ENCODE data around the gene CLIC6. TPM values are rescaled to one million over a fixed set of nuclear protein-coding genes. Genes with fewer than 3 reads are reported as not detected.
A peak's percentile ranks its signal among the peaks of the same experiment; 100 is the strongest.

CLIC6 gene
- polyA plus RNA-seq, 1 donor (not counting 4 experiments of a cell fraction or from before 2014, with no cell fraction given) = not detected

DNA sequence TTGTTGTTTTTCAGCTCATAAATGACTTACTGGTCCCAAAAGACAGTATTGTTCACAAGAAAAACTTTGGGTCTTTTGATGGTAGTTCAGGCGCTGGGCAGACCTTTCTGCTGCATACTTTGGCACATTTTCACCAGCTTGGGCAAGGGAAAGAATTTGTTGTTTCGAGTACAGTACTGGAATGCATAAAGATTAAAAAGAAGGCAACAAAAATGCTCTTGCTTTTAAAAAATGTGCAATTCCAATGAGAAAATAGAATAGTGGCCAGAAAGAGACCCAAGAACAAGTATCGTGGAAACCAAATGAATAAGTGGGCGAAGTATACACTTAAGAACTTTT, 56.0 kb downstream of the CLIC6 start:
- TF ChIP-seq EZH2 (IDR thresholded peaks at IDR 0.05; ENCODE audit: low read length) (no peak), CTCF (optimal IDR thresholded peaks at IDR 0.05 in 1 of 3, IDR thresholded peaks at IDR 0.05 in 1 of 3, conservative IDR thresholded peaks at IDR 0.05 in 1 of 3; ENCODE audit: extremely low read depth in 1 of 3, insufficient read depth in 2 of 3, low read length in 3 of 3) (no peak)

GRCh38 chr21:34726627-34727337, 58.0 kb downstream of the CLIC6 start:
- H3K9me1 ChIP-seq (ENCODE audit: control insufficient read depth, extremely low read depth, insufficient read depth, low read length) = no peaks in the 10 kb centered on the region
- TF ChIP-seq EZH2 (IDR thresholded peaks at IDR 0.05; ENCODE audit: low read length) = no peak
- TF ChIP-seq CTCF (optimal IDR thresholded peaks at IDR 0.05 in 1 of 3, IDR thresholded peaks at IDR 0.05 in 1 of 3, conservative IDR thresholded peaks at IDR 0.05 in 1 of 3; ENCODE audit: extremely low read depth in 1 of 3, insufficient read depth in 2 of 3, low read length in 3 of 3) = no peak
- no peaks in the 10 kb centered on the region for H3K36me3 ChIP-seq (ENCODE audit: control insufficient read depth in 2 of 2, extremely low read depth in 1 of 2, insufficient read depth in 2 of 2, low read length in 2 of 2)
- no peaks in the 10 kb centered on the region for H4K20me1 ChIP-seq (ENCODE audit: control insufficient read depth, extremely low read depth, insufficient read depth, low read length)
- H3K4me3 ChIP-seq (ENCODE audit: control insufficient read depth in 2 of 3, extremely low read depth in 1 of 3, insufficient read depth in 2 of 3, low read depth in 1 of 3, low read length in 3 of 3) = no peak overlapping the region
- no peak overlapping the region for H3K27ac ChIP-seq (ENCODE audit: control insufficient read depth, insufficient read depth, low read length)
- H3K9ac ChIP-seq (ENCODE audit: control insufficient read depth, extremely low read depth, insufficient read depth, low read length) = no peak overlapping the region
- dilution Hi-C loops (cut with MboI; ENCODE audit: extremely low pct_ligation_motif_present, low sequenced_read_pairs) = no loop called here
- no peak for DNase-seq (ENCODE audit: low read depth, low spot score)
- no peak overlapping the region for H2AFZ ChIP-seq (ENCODE audit: control insufficient read depth, low read length)
- peaks cover 21% of the 10 kb centered on the region for H3K4me1 ChIP-seq (ENCODE audit: control insufficient read depth, extremely low read depth, insufficient read depth, low read length)
- FAIRE-seq = peak; percentile 46
- no peaks in the 10 kb centered on the region for H3K27me3 ChIP-seq (ENCODE audit: control insufficient read depth, extremely low read depth, insufficient read depth, low read length)
- no peaks in the 10 kb centered on the region for H3K79me2 ChIP-seq (ENCODE audit: control insufficient read depth, insufficient read depth, low read length)
- H3K9me3 ChIP-seq (ENCODE audit: control insufficient read depth, low read depth, low read length) = no peaks in the 10 kb centered on the region
- no peak overlapping the region for H3K4me2 ChIP-seq (ENCODE audit: control insufficient read depth, extremely low read depth, insufficient read depth, low read depth, low read length)

More for the DNA sequence above, 56.0 kb downstream of the CLIC6 start:
- H3K79me2 ChIP-seq (ENCODE audit: control insufficient read depth, insufficient read depth, low read length) = no peaks in the 10 kb centered on the region
- H3K9me1 ChIP-seq (ENCODE audit: control insufficient read depth, extremely low read depth, insufficient read depth, low read length) = no peaks in the 10 kb centered on the region
- no peak overlapping the region for H3K4me2 ChIP-seq (ENCODE audit: control insufficient read depth, extremely low read depth, insufficient read depth, low read depth, low read length)
- no peaks in the 10 kb centered on the region for H3K9me3 ChIP-seq (ENCODE audit: control insufficient read depth, low read depth, low read length)
- H3K27ac ChIP-seq (ENCODE audit: control insufficient read depth, insufficient read depth, low read length) = no peak overlapping the region
- no peak for DNase-seq (ENCODE audit: low read depth, low spot score)
- dilution Hi-C loops (cut with MboI; ENCODE audit: extremely low pct_ligation_motif_present, low sequenced_read_pairs) = no loop called here
- no peaks in the 10 kb centered on the region for H4K20me1 ChIP-seq (ENCODE audit: control insufficient read depth, extremely low read depth, insufficient read depth, low read length)
- peaks cover 5% of the 10 kb centered on the region for H3K4me1 ChIP-seq (ENCODE audit: control insufficient read depth, extremely low read depth, insufficient read depth, low read length)
- FAIRE-seq = no peak
- no peaks in the 10 kb centered on the region for H3K27me3 ChIP-seq (ENCODE audit: control insufficient read depth, extremely low read depth, insufficient read depth, low read length)
- H2AFZ ChIP-seq (ENCODE audit: control insufficient read depth, low read length) = no peak overlapping the region
- no peak overlapping the region for H3K9ac ChIP-seq (ENCODE audit: control insufficient read depth, extremely low read depth, insufficient read depth, low read length)
- no peak overlapping the region for H3K4me3 ChIP-seq (ENCODE audit: control insufficient read depth in 2 of 3, extremely low read depth in 1 of 3, insufficient read depth in 2 of 3, low read depth in 1 of 3, low read length in 3 of 3)
- no peaks in the 10 kb centered on the region for H3K36me3 ChIP-seq (ENCODE audit: control insufficient read depth in 2 of 2, extremely low read depth in 1 of 2, insufficient read depth in 2 of 2, low read length in 2 of 2)

All from keratinocyte (primary cell).